GM19372 (cell line): ENCODE results near the gene OSTF1.

Experiments used
- ATAC-seq: cut with Tn5 transposase; IDR thresholded peaks from one replicate; pipeline ENCODE4 v1.9.1; 2021; ENCODE audit warnings: mild to moderate bottlenecking, low read depth, moderate library complexity; ENCODE audit not compliant: unreplicated experiment

Gene OSTF1

DNA sequence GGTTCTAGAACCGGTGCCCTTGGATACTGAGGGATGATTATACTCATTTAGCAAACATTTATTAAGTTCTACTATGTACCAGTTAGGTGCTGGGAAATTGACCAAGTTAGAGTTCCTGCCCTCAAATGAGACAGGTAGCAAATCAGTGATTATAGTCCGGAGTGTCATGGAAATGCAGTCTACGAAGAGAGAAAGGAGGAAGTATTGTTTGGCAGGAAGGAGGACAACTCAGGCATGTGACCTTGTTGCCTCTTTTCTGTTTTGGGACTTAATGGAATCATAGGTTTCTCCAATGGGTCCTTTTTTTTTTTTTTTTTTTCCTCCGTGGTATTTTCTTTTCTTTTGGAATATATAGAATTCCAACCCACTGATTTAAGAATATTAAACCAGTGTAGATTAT is 28.0 kb downstream of the OSTF1 start:
- no peak for ATAC-seq

DNA sequence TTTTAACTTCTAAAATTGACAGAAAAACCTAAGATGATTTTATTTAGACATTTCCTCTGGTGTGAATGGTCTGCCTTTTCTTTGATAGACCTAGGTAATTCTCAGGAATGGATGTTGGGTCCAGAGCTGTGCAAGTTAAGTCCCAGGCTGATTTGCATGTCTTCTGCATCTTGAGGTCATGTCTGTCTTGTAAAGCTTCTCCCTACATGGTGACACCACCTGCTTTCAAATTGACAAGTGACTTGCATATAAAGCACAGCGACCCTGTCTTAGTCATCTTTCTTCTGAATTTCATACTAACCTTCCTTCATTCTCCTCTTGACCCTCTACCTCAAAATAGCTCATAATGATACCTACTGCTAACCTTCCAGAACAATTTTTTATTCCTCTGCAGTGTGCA is 29.2 kb downstream of the OSTF1 start:
- no peak for ATAC-seq

DNA sequence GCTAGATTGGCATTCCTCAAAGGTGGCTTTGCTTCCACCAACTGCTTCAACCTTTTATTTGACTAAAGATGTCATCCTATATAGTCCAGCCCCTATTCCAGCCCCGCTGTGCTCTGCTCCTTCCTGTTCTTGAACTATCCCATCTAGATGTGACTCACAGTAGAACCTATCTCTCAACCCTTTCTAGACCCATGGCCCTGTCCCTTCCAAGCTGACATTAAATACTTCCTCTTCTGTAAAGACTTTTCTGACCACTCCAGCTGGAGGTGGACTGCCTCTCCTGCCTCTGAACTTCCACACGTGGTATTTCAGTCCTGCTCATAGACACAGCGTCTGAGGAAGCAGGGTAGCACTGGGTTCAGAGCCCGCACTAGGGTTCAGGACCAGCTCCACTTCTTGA is 32.4 kb downstream of the OSTF1 start:
- ATAC-seq: no peak

DNA sequence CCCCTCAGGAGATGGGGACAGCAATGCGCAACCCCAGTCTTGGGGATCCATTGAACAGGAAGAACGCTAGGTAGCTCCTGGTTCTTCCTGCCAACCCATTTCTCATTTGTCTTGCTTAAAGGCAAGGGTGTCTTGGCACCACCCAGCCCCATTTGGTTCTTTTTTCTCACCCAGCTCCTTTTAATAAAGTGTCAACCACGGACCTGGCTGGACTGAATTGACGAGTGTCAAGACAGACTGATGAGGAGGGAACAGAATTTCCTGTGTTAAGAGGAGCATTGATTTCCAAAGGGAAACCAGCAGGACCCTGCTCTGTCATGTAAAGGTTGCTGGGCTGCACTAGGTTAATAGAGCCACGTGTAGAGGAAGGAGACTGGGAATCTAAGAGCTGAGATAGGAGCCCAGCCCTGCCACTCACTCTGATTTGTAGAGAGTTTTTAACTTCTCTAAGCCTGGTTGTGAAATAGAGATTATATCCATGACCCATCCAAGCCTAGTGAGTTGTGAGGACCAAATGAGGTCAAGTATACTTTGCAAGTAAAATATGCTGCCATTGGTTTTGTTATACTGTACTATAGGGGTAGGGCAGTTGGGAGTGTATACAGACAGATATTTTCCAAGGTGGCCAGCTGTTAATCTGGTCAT is 33.7 kb downstream of the OSTF1 start:
- ATAC-seq: no peak

DNA sequence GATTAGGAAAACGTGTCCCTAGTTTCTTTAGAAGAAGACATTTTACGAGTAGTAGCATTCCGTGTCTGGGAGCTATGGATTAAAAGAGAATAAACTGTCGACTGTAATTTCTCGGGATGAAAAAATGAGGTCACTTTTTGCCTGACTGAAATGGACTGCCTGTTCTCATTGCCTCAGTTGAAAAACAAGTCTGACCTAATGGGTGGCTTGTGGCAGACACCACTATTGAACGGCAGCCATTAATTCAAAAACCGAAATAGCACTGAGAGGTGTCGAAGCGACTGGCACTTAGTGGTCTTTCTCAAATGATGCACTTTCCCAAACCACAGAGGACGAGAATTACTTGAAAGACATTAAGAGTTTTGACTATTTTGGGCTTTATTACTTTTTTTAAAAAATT is 35.4 kb downstream of the OSTF1 start:
- no peak for ATAC-seq

DNA sequence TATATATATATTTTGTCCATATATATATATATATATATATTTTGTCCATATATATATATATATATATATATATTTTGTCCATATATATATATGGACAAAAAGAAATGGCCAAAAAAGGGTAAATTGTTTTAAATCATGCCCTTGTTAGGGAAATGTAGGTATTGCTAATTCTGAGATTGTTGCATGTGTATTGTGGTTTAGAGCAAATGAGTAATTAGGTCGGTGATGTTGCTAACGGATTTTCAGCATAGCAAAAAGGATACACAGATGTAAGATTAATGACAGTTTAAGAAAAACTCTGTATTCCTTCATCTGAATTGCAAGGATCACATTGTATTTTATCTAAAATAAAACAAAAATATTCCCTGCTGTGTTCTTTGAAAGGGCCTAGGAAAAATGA is 40.2 kb downstream of the OSTF1 start:
- ATAC-seq: no peak

DNA sequence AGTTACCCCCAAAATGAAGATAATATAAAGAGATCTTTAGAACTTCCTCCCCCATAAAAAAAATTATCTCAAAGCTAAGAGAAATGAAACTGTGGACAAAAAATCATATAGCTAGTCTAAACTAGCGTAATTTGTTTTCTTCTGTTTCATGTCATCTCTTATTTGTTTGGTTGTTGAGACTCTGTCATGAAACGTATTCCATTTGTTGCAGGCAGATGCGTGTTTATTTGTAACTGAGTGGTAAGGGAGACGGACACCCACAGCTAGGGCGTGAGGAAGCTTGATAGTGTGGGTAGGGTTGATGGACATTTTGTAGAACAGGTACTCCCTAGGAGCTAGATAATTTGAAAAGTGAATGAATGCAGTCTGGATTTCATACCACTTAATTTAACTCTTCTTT is 41.9 kb downstream of the OSTF1 start:
- ATAC-seq: no peak

DNA sequence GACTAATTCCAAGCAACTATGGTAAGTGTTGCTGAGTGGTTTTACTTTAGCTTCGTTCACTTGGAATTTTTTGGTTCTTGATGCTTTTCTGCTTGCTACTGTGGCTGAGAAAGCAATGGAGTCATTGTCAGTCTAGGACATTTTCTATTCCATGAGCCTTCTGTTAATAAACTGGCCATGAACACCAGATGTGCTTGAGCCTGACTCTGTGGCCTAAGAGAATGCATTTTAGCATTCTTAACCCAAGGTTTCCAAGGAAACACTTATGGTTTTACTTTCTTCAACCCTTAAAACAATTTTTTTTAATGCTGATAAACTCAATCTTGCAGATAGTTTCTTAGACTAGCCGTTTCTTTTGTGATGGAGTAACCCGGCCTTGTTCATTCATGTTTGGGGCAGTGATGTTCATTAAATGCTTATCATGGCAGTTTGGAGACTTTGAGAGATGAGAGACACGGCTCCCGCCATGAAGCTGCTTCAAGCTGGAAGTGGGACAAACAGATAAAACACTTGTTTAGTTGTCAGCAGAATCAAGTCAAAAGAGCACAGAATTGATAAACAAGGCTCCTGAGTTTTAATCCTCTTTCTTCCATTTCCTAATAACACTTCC is 42.4 kb downstream of the OSTF1 start:
- no peak for ATAC-seq

DNA sequence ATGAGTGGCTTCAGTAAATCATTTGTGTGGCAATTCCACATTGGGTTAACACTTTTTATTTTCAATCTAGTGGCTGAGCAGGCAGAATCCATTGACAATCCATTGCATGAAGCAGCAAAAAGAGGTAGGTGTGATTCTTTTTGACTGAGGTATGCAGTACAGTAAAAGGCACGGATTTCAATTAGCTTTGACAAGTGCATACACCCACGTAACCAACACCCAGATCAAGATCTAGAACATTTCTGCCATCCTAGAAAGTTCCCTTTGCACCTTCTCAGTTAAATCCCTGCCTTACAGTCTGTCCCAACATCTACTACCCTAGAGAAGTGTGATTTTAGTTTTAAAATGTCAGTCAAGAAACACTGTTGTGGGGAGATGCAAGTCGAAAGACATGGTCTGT is 43.4 kb downstream of the OSTF1 start:
- ATAC-seq: no peak

DNA sequence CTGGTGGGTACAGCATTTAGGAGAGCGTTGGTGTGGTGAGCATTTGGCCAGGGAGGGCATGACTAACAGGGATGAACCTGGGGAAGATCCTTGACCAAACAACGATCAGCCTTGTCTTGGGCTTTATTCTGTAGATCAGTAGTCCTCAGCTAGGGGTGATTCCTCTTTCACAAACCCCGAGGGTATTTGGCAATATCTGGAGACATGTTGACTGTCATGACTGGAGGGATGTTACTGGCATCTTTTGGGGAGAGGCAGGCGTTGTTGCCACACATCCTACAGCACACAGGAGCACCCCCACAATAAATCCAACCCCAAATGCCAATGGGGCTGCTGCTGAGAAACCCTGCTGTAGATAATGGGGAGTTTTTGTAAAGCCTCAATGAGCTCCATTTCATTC is 43.9 kb downstream of the OSTF1 start:
- ATAC-seq: no peak

DNA sequence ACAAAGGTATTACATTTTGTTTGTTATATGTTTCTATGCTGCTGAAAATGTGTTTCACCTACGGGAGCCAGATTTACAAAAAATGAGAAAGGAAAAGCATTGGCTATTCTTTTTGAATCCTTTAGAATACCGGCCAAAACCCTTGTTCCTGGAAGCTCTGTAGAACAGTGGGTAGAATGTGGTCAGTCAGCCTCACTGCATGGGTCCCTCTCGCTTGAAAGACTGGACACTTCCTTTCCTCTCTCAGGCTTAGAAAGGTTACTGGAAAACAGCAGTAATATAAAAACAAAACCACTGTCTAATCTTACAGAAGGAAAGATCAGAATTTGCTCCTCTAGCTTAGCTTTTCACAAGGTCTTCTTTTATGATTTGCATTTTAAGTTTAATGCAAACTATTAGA is 45.1 kb downstream of the OSTF1 start:
- ATAC-seq: no peak

DNA sequence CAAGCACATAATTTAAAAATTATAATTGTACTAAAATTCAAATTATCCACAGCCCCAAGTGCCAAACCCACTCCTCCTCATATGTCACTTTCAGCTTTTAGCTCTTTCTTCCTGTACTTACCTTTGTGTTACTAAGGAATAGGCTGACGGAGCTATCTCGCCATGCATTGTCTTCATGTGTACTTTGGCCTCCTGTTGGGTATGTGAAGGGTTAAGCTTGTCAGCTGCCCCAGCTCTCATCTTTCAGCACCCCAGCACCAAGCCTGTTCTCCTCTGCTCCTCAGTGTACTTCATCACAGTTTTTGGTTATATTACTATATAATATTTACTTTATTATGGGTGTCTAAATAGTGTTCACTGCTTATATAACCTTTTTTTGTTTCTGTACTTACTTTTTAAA is 46.2 kb downstream of the OSTF1 start:
- no peak for ATAC-seq

DNA sequence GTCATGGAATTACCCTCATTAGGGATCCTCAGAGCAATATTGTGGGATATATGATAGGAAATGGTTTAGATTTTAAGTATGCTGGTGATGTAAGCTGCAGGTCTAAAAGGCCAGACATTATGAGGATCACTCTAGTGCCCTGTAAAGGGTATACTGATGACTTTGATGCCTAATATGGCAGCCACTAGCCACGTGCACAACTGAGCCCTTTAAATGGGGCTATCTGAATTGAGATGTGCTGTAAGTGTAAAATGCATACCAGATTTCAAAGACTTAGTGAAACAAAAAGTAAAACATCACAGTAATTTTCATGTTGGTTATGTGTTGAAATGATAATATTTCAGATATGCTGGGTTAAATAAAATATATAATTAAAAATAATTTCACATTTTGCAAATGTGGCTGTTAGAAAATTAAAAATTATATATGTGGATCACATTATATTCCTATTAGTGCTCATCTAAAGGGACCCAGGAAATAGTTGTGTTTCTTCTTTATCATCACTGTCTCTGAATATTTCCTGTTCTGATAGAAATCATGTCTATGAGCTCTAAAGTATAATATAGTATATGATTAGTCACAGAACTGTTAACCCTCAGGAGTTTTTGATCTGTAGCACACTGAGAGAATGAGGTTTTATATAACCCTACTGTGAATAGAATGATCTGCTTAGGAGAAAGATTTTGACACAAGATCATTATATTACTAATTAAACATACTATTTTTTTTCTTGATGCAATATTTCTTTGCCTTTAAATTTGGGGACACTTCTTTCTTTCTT is 50.1 kb downstream of the OSTF1 start:
- no peak for ATAC-seq

DNA sequence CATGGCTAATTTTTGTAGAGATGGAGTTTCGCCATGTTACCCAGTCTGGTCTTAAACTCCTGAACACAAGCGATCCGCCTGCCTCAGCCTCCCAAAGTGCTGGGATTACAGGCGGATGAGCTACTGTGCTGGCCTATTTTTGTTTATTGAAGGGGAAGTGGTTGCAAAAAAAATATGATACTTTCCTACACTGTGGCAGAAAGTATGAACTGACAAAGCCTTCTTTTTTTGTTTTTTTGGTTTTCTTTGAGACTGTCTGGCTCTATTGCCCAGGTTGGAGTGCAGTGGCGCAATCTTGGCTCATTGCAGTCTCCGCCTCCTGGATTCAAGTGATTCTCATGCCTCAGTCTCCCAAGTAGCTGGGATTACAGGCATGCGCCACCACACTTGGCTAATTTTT is 50.9 kb downstream of the OSTF1 start:
- ATAC-seq: no peak

DNA sequence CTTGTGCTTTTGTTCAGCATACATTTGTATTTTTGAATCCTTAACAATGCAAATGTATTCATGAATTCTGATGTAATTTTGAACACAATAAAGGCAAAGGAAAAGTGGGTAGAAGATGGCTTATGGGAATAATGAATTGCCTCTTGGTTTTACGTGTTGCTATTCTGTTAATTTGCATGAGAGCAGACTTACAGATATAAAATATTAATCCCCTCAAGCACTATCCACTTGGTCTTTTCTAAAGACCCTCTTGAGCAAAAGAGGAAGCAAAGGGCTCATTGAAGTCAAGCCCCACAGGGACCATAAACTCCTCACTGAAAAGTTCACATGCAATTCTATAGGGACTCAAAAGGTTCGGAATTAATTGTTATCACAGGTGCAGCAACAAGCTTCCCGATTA is 51.9 kb downstream of the OSTF1 start:
- ATAC-seq: no peak

DNA sequence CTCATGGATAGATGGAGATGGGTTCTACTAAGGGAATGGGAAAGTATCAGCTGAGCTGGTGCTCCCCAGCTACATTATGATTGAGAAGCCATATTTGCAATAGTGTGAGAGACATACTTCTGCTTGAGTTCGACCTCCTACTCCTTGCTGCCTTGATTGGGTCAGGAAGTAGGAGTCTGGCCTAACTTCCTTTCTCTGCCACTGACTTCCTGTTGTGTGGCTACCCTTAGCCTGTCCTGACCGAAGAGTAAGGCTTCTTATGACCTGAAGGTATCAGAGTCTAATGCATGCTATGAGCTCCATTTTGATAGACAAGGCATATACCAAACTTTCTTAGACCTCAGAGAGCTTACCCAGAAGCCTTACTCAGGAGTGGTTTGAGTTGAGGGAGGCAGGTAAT is 53.9 kb downstream of the OSTF1 start:
- no peak for ATAC-seq

DNA sequence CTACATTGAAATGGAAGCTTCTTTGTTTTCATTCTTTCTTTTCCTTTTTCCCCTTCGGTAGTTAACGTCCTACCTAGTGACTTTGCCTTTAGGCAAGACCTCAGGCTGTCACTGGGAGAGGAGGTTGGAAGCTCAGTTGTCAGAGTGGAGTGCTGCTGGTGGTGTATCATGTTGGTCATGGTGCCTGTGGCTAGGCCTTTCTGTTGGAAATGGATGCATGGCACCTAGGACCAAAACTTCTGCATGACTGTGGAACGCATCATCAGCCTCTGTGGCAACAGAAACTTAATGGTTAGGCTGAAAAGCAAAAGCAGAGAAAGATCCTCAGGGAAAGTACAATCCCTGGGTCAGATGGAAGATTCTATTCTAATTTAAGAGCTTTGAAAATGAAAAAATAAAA is 57.9 kb downstream of the OSTF1 start:
- no peak for ATAC-seq

DNA sequence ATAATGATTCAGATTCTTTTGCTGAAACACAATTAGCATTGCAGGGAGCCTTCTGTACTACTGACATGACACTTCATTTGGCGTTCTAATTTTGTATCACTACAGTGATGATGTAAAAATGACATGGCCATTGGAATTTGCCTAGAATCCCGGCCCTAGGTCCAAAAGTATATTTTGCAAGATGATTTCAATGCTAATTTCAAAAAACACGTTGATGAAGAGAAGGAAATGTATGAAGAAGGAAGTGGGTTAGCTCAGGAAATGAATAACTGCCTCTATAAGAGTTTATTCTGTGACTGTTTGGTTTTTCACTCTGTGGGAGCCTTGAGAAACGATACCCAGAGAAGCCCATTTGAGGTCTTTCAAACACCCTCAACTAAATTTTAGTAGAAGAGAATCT is 59.3 kb downstream of the OSTF1 start:
- no peak for ATAC-seq

DNA sequence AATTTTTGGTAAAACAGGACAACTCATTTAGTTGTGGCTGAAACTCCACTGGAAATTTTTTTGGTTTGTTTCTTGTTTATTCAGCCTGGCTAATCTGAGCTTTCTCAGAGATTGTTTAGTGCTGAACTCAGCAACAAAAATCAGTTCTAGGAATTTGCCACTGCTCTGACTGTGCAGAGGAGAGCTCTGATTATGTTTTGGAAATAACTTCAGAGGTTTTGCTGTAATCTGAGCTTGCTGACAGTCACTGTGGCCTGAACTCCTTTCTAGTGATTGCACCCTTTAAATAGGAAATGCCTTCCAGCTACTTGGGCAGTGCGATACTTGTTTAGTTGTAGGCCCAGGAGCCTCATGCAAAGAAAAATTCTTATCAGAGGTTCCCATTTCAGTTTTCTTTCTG is 60.2 kb downstream of the OSTF1 start:
- ATAC-seq: no peak

DNA sequence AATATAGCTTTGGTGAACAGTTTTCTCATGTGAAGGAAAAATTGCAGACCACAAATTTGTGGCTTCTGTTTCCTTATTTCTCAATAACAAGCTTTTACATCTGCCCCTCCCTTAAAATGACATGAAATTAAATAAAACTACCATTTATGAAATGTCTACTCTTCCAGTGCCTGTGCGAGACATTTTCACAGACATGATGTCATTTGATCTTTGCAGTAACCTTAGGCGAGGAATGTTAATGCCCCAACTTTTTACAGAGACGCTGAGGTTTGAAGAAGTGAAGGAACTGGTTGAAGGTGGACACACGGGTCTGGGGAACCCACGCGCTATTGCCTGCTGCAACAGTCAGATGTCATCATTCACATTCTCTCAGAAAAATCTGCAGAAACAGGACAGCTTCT is 61.5 kb downstream of the OSTF1 start:
- no peak for ATAC-seq

DNA sequence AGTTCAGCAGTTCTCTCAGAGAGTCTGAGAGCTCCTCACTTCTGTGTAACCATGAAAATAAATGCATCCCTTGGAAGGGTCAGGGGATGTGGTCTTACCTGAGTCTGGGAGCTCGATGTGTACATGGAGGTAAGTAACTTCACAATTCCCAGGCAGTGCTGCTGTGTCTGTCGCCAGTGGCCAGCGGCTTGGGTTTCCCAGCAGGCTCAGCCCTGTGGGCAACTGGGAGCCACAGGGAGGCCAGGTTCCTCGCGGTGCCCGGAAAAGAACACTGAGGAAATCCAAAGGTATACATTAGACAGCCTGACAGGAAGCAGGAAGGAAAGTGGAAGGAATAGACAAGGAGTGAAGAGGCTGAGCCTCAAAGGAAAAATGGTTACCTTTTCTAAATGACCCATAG is 62.2 kb downstream of the OSTF1 start:
- no peak for ATAC-seq

DNA sequence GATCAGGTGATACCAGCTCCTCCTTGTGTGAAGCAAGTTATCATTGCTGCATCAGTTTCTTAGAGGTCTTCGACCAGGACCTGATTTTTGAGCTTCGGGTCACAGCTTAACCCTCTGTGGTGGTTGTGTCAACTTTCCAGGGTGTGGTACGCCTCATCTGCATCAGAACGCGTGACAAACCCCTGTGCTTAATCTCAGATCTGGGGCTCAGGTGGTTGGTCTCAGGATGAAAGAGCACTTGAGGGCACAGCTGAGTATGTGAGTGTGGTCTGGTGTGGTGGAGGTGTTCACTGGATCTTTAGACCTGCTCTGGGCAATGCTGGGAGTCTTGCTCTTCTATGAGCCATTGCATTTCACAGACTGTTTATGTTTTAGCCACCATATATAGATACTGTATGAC is 64.1 kb downstream of the OSTF1 start:
- ATAC-seq: peak; percentile 54
